GM19455 (cell line): ENCODE data around the gene ZNF394.

Experiments used
- ATAC-seq: cut with Tn5 transposase; IDR thresholded peaks from one replicate; pipeline ENCODE4 v1.9.1; 2021; ENCODE audit not compliant: unreplicated experiment

ZNF394 gene

GRCh38 chr7:99497766-99498545, 2.1 kb downstream of the ZNF394 start:
- ATAC-seq: no peak

- ATAC-seq: no peak
Observed at GRCh38 chr7:99493823-99494222, 6.3 kb downstream of the ZNF394 start.

DNA sequence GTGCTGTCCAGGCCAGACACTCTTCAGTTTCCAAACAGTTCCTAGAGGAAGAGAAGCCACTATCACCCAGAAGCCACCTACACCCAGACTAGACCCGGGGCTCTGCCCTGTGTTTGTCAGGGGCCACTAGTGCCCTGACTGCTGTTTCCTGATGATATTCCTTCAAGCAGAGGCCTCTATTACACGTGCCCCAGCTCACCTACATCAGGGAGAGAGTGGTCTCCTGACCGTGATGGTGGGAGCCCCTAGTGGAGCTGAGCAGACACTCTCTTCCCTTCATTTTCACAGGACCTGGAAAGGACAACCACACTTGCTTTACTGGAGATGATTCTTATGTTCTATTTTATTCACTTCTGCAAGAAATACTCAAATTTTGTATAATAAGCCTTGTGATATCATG, 9.2 kb downstream of the ZNF394 start:
- ATAC-seq: no peak

- ATAC-seq: no peak
Observed at GRCh38 chr7:99489235-99489634, 10.8 kb downstream of the ZNF394 start.

GRCh38 chr7:99485094-99485493, 15.0 kb downstream of the ZNF394 start:
- no peak for ATAC-seq

DNA sequence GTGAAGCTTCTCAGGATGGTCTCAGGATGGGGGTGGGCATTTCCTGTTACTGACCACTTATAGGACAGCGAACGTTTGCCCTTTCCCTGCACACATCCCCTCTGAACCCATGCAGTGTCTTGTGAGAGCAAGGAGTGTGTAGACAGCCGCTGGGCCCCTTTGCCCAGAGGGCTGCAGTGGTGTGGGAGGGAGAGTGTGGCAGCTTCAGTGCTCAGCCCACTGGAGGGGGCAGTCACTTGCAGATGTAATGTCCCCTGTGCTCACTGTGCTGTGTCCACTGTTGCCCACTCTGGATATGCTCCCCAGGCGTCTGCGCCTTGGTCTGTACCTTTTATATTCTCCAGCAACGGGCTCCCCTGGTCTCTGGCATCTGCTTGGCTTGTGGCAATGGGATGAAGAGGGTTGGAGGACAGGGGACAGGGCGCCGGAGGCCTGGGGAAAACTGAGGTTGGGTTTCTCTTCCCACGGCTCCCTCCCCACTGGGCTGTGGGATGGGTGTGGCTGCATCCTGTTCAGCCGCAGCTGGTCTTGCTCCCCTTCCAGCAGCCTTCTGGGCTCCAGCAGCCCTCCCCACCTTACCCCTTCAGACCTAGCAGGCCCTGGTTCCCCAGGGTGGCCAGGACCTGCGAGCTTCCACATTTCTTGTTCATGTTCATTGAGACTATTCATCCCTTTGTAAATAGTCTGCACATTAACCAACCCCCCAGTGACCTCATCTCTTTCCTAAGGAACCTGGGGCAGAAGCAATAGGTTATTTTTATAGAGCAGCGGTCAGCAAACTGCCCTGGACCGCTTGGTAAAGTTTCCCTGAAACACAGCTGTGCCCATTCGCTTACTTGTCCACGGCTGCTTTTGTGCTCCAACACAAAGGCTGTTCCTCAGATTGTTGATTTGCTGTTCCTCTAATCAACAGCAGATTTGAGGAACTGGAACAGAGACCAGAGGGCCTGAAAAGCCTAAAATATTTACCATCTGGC, 21.3 kb downstream of the ZNF394 start:
- no peak for ATAC-seq

- ATAC-seq: no peak
Observed at GRCh38 chr7:99476107-99476506, 24.0 kb downstream of the ZNF394 start.

DNA sequence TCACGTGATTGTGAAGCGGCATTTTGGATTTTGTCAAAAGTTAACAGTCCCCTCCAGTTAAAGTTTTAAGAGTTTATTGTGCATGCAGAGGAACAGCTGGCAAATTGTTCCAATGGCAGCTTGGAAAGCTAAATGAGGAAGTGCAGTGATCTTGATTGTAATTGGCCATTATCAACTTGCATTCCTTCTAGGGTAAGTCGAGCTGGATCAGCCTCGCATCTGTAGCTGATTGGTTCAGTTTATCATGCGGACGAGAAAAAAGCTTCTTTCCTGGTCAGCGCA, 26.8 kb downstream of the ZNF394 start:
- no peak for ATAC-seq

GRCh38 chr7:99472561-99473314, 27.3 kb downstream of the ZNF394 start, which contains the start of gene ZNF789:
Gene ZNF789, plus strand, starts transcription at chr7:99472890. Its CDS starts 3,567 bp downstream, at chr7:99476457.
- ATAC-seq: peak; percentile 95

DNA sequence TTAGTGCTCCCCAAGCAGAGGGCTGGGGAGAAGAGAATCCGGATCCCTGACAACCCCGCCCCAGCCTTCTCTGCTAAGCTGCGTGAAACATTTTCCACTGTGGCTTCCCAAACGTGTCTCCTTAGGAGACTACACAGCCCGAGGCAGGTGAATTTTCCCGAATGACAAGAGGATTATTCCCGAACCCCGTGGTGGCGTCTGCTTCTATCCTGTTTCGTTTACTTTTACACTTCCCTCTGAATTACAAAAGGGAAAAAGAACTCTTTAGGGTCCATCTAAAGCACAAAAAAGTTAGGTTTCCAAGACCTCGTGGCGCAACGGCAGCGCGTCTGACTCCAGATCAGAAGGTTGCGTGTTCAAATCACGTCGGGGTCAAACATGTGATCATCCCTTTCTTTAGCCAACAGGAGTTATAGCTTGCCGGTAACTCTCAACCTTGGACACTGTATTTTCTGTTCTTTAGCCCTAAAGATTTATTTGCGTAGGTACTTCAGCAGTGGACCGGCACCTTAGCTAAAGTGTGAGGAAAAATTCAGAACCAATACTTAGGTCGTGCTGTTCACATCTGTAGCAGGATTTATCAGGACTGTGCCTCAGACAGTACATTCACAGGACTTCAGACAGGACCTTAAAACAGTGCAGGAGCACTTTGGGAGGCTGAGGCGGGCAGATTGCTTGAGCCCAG, 30.6 kb downstream of the ZNF394 start:
- no peak for ATAC-seq

GRCh38 chr7:99468336-99468918, 31.7 kb downstream of the ZNF394 start:
- no peak for ATAC-seq

- no peak for ATAC-seq
Observed at GRCh38 chr7:99465421-99465768, 34.7 kb downstream of the ZNF394 start.

DNA sequence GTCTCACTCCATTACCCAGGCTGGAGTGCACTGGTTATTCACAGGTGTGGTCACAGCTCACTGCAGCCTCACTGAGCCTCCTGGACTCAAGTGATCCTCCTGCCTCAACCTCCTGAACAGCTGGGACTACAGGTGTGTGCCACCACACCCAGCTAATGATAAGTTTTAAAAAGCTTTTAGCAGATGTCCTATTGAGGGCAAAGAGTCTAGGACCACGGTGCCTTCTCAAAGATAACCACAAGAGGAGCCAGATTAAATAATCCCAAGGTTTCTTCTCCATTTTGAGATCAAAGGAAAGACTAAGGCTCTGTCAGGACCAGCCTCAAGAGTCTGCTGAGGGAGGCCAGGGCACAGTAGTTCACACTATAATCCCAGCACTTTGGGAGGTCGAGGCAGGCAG, 38.9 kb downstream of the ZNF394 start:
- ATAC-seq: no peak

DNA sequence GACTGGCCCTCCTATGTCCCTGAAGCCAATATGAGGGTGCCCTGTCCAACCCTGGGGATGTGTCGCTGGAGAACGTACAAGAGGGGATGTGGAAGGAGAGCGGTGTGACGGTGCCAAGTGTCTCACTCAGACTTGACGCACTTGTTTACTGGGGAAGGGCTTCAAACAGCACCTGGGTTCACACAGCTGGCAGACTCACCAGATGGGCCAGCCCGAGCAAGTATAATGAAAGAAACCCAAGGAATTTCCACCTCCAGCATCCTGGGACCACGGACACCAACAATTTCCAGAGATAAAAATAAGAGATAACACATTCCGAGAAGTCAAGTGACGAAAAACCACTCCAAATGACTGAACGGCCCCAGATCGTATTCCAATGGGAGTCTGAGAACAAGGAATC, 39.4 kb downstream of the ZNF394 start:
- ATAC-seq: no peak

GRCh38 chr7:99459087-99459486, 41.0 kb downstream of the ZNF394 start:
- no peak for ATAC-seq

DNA sequence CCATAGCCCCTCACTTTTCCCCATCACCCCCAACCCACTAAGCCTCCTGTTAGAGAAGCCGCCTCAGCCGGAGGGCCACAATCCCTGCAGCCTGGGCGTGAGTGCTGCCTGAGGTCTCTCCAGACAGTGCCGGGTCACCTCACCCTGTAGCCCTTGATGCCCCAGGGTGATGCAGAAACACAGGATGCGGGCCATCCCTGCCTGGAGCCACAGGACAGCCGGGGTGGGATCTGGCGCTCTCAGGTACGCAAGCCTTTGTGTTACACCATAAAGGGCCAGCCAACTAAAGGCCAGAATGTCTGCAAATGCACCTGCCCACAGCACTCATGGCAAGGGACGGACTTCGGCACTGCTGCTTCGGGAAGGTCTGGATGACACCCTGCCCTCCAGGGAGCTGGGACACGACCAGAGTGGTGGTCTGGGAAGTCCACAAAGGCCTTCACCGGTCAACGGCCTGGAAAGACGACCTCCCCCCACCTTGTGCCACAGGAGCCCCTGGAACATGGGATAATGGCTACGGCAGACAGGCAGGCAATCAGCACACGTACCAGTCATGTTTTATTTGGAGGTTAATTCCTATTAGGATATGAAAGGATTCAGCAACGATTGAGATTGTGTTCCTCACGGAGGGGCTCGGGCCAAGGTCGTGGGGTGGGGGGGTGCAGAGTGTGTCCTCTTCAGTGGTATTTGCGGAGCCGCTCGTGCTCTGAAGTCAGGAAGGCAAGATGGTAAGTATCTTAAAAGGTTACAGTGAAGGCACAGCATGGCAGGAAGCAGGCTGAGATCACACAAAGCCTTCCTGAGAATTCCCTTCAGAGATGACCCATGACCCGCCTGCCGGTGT, 42.2 kb downstream of the ZNF394 start:
- ATAC-seq: no peak

DNA sequence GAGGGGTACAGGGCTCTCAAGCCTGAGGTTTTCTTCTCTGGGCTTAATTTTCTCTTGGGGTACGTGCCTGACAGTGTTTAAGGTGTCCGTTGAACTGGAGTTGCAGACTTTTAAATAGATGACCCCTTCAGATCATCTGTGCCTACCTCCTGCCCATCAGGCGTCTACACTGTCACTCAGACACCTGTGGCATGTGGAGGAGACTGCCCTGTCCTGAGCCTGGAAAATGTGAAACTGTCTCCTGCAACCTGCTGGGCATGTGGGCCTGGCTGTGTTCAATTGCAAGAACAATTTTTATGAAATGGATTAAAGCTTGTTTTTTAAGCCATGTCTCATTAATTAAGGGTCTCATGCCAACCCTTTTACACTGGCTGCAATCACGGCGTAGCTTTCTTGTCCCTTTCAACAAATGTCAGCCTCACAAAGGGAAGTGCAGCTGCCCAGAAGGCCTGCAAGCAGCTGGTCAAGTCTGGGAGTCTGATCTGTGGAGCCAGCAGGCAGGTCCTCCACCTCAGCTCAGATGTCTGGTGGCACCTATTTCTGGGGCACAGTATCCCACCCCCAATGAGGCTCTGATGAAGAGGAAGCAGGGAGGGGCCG, 42.9 kb downstream of the ZNF394 start:
- no peak for ATAC-seq

DNA sequence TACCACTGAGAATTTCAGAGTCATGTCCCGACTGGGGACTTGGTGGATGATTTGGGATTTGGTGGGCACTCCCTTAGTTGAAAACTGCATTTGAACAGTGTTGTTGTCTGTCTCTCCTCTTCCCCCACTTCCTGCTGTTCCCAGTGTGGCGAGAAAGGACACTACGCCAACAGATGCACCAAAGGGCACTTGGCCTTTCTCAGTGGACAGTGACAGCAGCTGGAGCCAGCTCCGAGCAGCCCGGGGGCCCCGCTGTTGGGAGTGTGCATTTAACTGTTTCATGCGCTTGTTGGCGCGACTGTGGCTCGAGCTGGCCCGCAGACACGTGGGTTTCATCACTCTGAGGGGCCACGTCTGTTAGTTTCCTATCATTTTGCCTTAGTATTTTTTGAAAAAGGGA, 43.8 kb downstream of the ZNF394 start:
- ATAC-seq: no peak

DNA sequence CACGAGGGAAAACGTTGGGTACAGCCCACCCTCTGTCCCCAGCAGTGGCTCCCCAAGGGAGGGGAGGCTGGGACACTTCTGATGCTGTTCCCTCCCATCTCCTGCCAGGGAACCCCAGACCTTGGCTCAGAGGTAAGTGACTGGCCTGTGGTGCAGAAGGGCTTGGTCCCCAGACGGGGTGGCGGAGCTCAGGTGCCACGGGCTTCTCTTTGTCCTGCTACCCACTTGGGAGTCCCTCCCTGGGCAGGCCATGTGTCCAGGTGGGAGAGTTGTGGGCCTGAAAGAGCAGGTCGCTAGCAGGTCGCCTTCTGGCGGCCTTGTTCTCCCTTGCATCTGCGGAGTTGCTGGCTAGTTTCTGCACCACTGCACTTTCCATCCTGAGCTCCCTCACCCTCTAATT, 44.2 kb downstream of the ZNF394 start:
- ATAC-seq: no peak
